DOHH2 (cell line): ENCODE measurements around the gene NCOA5.

Experiments used
- CTCF ChIP-seq: fragments of 200-600 bp; sonication (generic); IDR thresholded peaks from one replicate; pipeline ENCODE4 v1.5.1; 2014; ENCODE audit warnings: antibody characterized with exemption, mild to moderate bottlenecking, low read depth, low read length; ENCODE audit not compliant: poor library complexity, severe bottlenecking
- EZH2phosphoT487 ChIP-seq: fragments of 200-600 bp; sonication (generic); IDR thresholded peaks from 2 replicates; pipeline ENCODE4 v1.6.1; 2017; ENCODE audit warnings: borderline replicate concordance, mild to moderate bottlenecking, antibody characterized with exemption, low read length, moderate library complexity, mixed read lengths

GRCh38 chr20:46122071-46122470, 32.3 kb upstream of the NCOA5 start:
- TF ChIP-seq CTCF (no peak), EZH2phosphoT487 (no peak)
